GM18502 (cell line): Measurements from ENCODE around the gene KRT7.
"Not testable (repeated sequence)": the region's sequence is repeated elsewhere in the genome, so short reads cannot be mapped to it uniquely, and the experiment has no call there.

Source experiments
- ATAC-seq: cut with Tn5 transposase; IDR thresholded peaks from one replicate; pipeline ENCODE4 v1.9.1; 2021; ENCODE audit warnings: mild to moderate bottlenecking; ENCODE audit not compliant: unreplicated experiment, poor library complexity

KRT7 gene

GRCh38 chr12:52268212-52268611 is 35.2 kb downstream of the KRT7 start:
- no peak for ATAC-seq

GRCh38 chr12:52270541-52271070 is 37.6 kb downstream of the KRT7 start:
- ATAC-seq, result no peak

DNA sequence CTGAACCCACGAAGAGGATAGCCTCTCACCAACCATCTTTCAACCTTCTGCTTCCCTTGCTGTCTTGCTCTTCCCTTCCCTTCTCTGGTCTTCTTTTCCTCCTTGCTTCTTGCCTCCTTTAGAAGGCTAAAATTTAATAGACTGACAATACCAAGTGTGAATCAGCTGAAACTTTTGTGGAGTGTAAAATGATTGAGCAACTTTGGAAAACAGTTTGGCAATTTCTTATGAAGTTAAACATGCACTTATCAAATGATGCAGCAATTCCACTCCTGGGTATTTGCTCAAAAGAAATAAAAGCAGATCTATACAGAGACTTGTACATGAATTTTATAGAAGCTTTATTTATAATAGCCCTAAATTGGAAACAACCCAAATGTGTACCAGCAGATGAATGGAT is 38.1 kb downstream of the KRT7 start:
- ATAC-seq, result no peak

GRCh38 chr12:52274521-52275120 is 41.6 kb downstream of the KRT7 start, which contains the start of gene KRT86:
TSS of gene KRT86 (plus strand) at chr12:52274645. CDS start at chr12:52301917, 27,272 bp downstream.
- ATAC-seq, result no peak

- ATAC-seq, result no peak
Observed at GRCh38 chr12:52275686-52276085, 42.6 kb downstream of the KRT7 start.

DNA sequence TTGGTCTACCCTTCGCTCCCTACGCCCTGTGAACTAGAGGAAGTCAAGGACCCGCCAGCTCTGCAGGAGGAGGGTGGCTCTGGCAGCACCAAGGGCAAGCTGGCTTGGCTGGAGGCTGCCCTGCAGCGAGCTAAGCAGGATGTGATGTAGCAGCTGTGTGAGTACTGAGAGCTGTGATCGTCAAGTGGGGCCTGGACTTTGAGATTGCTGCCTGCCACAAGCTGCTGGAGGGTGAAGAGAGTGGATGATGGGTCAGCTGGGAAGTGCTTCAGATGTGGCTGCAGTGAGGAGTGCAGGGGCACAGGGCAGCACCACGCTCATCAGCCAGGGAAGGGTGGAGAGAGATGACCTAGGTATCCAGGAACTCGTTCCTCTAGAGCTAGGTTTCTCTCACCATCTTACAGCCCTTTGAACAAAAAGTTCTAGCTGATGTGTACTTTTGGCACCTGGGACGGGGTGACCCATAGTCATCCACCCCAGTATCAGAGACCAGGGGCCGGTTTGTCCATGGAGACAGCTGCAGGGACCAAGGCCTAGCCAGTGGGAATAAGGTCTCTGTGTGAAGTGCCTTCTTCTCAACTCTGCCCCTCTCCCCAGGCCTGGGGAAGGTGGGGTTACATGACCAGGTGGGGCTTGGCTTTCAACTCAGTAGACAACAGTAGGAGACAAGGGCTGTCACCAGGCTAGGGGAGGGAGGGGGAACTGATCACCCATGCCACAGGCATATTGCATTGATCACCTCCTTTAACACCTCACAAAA is 44.6 kb downstream of the KRT7 start:
- ATAC-seq, result no peak

DNA sequence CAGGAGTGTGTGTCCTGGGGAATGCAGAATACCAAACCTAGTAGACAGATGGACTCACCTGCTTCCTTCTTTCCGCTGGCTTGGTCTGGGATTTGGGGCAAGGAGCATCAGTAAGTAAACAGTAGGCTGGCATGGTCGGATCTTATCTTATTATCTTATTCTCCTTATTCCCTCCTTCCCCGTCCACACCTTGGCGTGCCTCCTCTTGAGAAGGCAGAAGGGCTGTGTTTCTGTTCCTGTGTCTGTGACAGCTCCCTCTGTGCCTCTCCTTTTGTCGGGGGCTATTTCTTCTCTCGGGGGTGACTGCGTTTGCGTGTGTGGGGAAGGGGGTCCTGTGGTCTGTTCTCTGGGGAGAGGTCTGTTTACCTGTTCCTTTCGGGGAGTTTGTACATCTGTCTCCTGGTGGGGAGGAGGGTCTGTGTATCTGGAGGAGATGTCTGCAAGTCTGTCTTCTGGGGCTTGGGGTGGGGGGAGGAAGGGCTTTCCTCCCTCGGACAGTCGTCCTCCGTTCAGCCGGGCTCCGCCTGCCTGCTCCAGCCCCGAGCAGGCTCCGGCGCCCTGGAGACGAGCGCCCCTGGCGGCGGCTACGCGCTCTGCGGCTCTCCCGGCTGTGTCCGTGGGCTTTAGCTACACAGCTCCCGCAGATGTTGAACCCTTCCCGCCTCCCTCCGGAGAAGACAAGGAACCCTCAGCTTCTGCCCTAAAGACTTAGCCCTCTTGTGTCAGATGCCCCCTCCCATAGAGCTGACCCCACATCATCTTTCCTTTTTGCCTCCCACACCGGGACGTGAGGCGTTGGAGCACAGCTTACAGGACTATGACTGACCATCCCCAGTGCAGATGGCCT is 45.8 kb downstream of the KRT7 start:
- peak; percentile 65 for ATAC-seq

- no peak for ATAC-seq
Observed at GRCh38 chr12:52279422-52280318, 46.6 kb downstream of the KRT7 start.

- ATAC-seq, result no peak
Observed at GRCh38 chr12:52280319-52280795, 47.3 kb downstream of the KRT7 start.

GRCh38 chr12:52280796-52281560 is 47.9 kb downstream of the KRT7 start:
- ATAC-seq, result no peak

- no peak for ATAC-seq
Observed at GRCh38 chr12:52284562-52285171, 51.6 kb downstream of the KRT7 start.

DNA sequence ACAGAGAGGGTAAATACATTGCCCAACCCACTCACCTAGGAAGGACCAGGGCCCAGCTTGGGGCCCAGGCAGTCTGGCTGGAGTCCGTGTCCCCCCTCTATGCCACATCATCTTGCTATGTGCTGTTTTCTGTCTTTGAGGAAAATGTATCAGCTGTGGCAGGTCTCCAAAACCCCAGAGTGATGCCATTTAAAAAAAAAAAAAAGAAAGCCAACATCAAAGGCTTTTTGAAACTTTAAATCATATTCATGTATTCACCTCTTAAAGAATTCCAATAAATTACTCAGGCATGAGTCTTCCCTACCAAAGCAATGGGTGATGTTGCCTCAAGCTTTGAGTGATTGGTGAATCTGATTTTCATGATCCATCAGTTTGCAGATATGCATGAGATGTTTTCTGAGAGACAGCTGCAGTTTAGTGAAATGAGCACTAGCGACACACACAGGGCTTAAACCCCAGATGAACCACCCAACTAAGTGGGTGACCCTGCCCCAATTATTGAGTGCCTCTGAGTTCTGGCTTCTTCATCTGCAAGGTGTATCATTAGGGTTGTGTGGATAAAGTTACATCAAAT is 52.2 kb downstream of the KRT7 start:
- no peak for ATAC-seq

GRCh38 chr12:52285851-52286530 is 52.9 kb downstream of the KRT7 start:
- ATAC-seq, result no peak

GRCh38 chr12:52286857-52287785 is 54.1 kb downstream of the KRT7 start:
- ATAC-seq, result not testable (repeated sequence)

- peak; percentile 77 for ATAC-seq
Observed at GRCh38 chr12:52287816-52288805, 55.1 kb downstream of the KRT7 start.
